Kidney (tissue), 14 donors: Measurements from ENCODE around the gene PVR. TPM values are rescaled to one million over a fixed set of nuclear protein-coding genes. Genes with fewer than 3 reads are reported as not detected.
A peak's percentile ranks its signal among the peaks of the same experiment; 100 is the strongest.

Source experiments
- DNase-seq, 5 donors: peaks; one replicate each; pipeline ENCODE4 v3.0.0-alpha.2; 2013 to 2020
- FAIRE-seq: peaks from 2 replicates; lab custom pipeline; 2012; peaks lifted over from hg19 to GRCh38; lab: Jason Lieb, UNC
- H3K27ac ChIP-seq, 2 donors: one replicate each; pipeline ENCODE4 v1.7.0; 2013; ENCODE audit warnings: low read depth in 2 of 2, low read length in 2 of 2, inconsistent platforms in 1 of 2
- H3K27me3 ChIP-seq: one replicate; pipeline ENCODE4 v1.7.1; 2013; ENCODE audit warnings: low read length, inconsistent platforms; ENCODE audit not compliant: control insufficient read depth, insufficient read depth
- H3K36me3 ChIP-seq, 3 donors: one replicate each; pipeline versions ENCODE4 v1.7.0 to v1.7.1; 2013; ENCODE audit warnings: low read length in 3 of 3, control low read depth in 1 of 3, inconsistent platforms in 1 of 3; ENCODE audit not compliant: insufficient read depth in 3 of 3, control insufficient read depth in 2 of 3
- H3K4me1 ChIP-seq, 3 donors: one replicate each; pipeline versions ENCODE4 v1.7.0 to v1.7.1; 2013; ENCODE audit warnings: low read length in 3 of 3, inconsistent platforms in 1 of 3, low read depth in 1 of 3; ENCODE audit not compliant: control insufficient read depth in 2 of 3, insufficient read depth in 2 of 3
- H3K4me3 ChIP-seq, 3 donors: one replicate each; pipeline versions ENCODE4 v1.7.0 to v1.8.1; 2013; ENCODE audit warnings: low read length in 3 of 3, control low read depth in 1 of 3, inconsistent platforms in 1 of 3
- H3K9ac ChIP-seq, 3 donors: one replicate each; pipeline versions ENCODE4 v1.7.0 to v1.7.1; 2013; ENCODE audit warnings: low read length in 3 of 3, control low read depth in 1 of 3, inconsistent platforms in 1 of 3
- H3K9me3 ChIP-seq, 3 donors: one replicate each; pipeline versions ENCODE4 v1.7.0 to v1.7.1; 2013; ENCODE audit warnings: low read length in 3 of 3, control low read depth in 1 of 3, inconsistent platforms in 1 of 3; ENCODE audit not compliant: control insufficient read depth in 2 of 3, insufficient read depth in 1 of 3
- CTCF ChIP-seq: IDR thresholded peaks from 3 replicates; pipeline ENCODE4 v1.5.1; 2012; ENCODE audit warnings: mild to moderate bottlenecking, moderate library complexity, borderline replicate concordance; ENCODE audit not compliant: insufficient read depth; ENCODE audit errors: extremely low read depth
- intact Hi-C: fragments of 100-400 bp; cut with DNase I; formaldehyde crosslinking; loops from one replicate; pipeline ENCODE4 v1.11.1; 2022
- polyA plus RNA-seq: library from polyadenylated mRNA; stranded (reverse); fragments of 350-450 nt; fragmentation: Illumina TruSeq; extraction: RNeasy Lipid Tissue Mini Kit (QIAGEN cat#74804); gene quantifications from one replicate; pipeline ENCODE4 v1.2.3, GENCODE V29; 2014; ENCODE audit warnings: low read depth, low replicate concordance; ENCODE audit not compliant: insufficient read depth
- total RNA-seq: library from RNA; stranded (reverse); fragmentation: NEBNext Ultra II Directional; extraction: Animal tissue kit (Norgen Biotek cat#: 25700); gene quantifications from one replicate; pipeline ENCODE4 v1.2.1, GENCODE V29; 2021
- donor health status: control.
- donor health status: control.
- donor health status: control.
- donor health status: control.
- donor health status: control.
- donor health status: DM: yes; HTN: yes; CAD: no.
- donor health status: Normal renal cell carcinoma (clear cell type).

PVR gene
- total and polyA plus RNA-seq, 2 donors from 2014 or later: 20.7 to 36.4 TPM

- Histone ChIP-seq H3K4me1 (peaks cover 0 to 6% (median 2%) of the 10 kb centered on the region in 3 donors), H3K36me3 (no peaks in the 10 kb centered on the region), H3K27ac (no peak within 1 kb of the TSS), H3K9ac (no peak within 1 kb of the TSS), H3K27me3 (no peaks in the 10 kb centered on the region), H3K4me3 (no peak within 1 kb of the TSS), H3K9me3 (no peaks in the 10 kb centered on the region)
- no peak for TF ChIP-seq CTCF
- FAIRE-seq (no peak), DNase-seq (no peak)
- intact Hi-C loops: no loop called here
Measured at GRCh38 chr19:44671400-44671799, 27.7 kb downstream of the PVR start, which contains the start of gene CEACAM19. TSS of gene CEACAM19 (plus strand) at chr19:44671482. CDS start at chr19:44671932, 450 bp downstream.

DNA sequence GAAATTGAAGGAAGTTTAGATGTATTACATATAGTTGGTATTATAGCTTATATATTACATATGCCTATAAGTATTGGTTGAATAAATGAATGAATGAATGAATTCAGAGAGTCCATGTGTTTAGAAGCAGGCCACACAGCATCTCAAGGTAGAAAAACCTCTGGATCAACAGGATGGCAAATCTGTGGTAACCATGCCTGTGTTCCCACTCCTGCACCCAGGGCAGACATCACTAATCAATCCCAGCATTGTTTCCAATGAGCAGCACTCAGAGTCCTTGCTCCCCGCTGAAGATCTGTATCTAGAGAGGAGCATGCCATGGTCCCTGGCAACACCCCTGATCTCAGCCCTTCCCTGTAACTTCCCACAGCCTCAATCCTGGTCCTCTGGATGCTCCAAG is 28.5 kb downstream of the PVR start:
- Histone ChIP-seq H3K36me3 (no peaks in the 10 kb centered on the region), H3K9me3 (no peaks in the 10 kb centered on the region), H3K4me1 (peaks cover 0 to 6% (median 2%) of the 10 kb centered on the region in 3 donors), H3K4me3 (no peak overlapping the region), H3K27ac (no peak overlapping the region), H3K27me3 (no peaks in the 10 kb centered on the region), H3K9ac (no peak overlapping the region)
- intact Hi-C loops: no loop called here
- no peak for TF ChIP-seq CTCF
- no peak for FAIRE-seq
- DNase-seq: no peak

DNA sequence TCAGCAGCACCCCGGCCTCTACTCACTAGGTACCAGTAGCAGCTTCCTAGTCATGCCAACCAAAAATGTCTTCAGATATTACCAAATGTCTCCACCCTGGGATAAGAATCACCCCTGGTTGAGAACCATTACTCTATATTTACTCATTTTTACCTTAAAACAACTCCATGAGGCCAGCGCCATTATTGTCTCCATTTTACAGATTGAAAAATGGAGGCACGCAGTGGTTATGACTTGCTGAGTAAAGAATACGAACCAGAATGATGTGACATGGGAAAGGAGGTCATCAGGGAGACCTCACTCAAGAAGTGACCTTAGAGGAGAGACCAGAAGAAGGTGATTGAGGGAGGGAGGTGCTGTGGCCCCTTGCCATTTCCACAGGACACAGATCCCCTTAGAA is 29.8 kb downstream of the PVR start:
- no peak overlapping the region for H3K27ac ChIP-seq
- no peak overlapping the region for H3K9ac ChIP-seq
- intact Hi-C loops: no loop called here
- H3K9me3 ChIP-seq: no peaks in the 10 kb centered on the region
- TF ChIP-seq CTCF: no peak
- H3K4me3 ChIP-seq: no peak overlapping the region
- no peaks in the 10 kb centered on the region for H3K27me3 ChIP-seq
- H3K36me3 ChIP-seq: no peaks in the 10 kb centered on the region
- H3K4me1 ChIP-seq: peaks cover 0 to 6% (median 2%) of the 10 kb centered on the region in 3 donors
- DNase-seq (no peak), FAIRE-seq (no peak)

DNA sequence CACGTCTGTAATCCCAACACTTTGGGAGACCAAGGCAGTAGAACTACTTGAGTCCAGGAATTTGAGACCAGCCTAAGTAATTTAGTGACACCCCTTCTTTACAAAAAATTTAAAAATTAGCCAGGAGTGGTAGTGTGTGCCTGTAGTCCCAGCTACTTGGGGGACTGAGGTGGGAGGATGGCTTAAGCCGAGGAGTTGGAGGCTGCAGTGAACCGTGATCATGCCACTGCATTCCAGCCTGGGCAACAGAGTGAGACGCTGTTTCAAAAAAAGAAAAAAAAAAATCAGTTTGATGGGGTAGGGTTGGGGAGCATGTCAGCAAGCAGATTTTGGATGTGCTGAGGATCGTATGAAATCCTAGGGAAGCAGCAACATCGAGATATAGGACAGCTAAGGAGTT is 31.8 kb downstream of the PVR start:
- no peak for TF ChIP-seq CTCF
- no peak overlapping the region for H3K9ac ChIP-seq
- FAIRE-seq (no peak), DNase-seq (peak in 3 of 5 donors; percentile 56 to 79 (median 69))
- H3K27me3 ChIP-seq: no peaks in the 10 kb centered on the region
- no peak overlapping the region for H3K4me3 ChIP-seq
- no peaks in the 10 kb centered on the region for H3K36me3 ChIP-seq
- no peaks in the 10 kb centered on the region for H3K9me3 ChIP-seq
- H3K4me1 ChIP-seq: peaks cover 0 to 6% (median 2%) of the 10 kb centered on the region in 3 donors
- intact Hi-C loops: no loop called here
- H3K27ac ChIP-seq: no peak overlapping the region
